H1 (cell line): Measurements from ENCODE around the gene SEZ6L. TPM values are rescaled to one million over a fixed set of nuclear protein-coding genes. Genes with fewer than 3 reads are reported as not detected.

Source experiments
- CTCF ChIA-PET: fragments of 300-600 bp; sonication (Branson Sonifier 250); formaldehyde crosslinking; loops from one replicate; lab custom pipeline; 2021; ENCODE audit not compliant: partially characterized antibody; lab: Charles Lee
- POLR2A ChIA-PET: fragments of 300-600 bp; sonication (Branson Sonifier 250); formaldehyde crosslinking; loops from one replicate; lab custom pipeline; 2021; ENCODE audit warnings: inconsistent platforms; ENCODE audit not compliant: partially characterized antibody; lab: Charles Lee
- DNase-seq, 2 experiments: peaks; one replicate each; pipeline versions ENCODE4 v3.0.0 to v3.0.0-alpha.2; 2010 to 2022; ENCODE audit warnings: low spot score in 2 of 2, low read depth in 1 of 2, mixed read lengths in 1 of 2
- FAIRE-seq: peaks from 2 replicates; lab custom pipeline; 2011; peaks lifted over from hg19 to GRCh38; lab: Jason Lieb, UNC
- H2AFZ ChIP-seq: 2 replicates; pipeline ENCODE4 v1.8.1; 2012; ENCODE audit warnings: low read length, inconsistent platforms
- H2AK5ac ChIP-seq: 2 replicates; pipeline ENCODE4 v1.6.1; 2013; ENCODE audit warnings: low read depth, low read length
- H2BK120ac ChIP-seq: replicated peaks from 2 replicates; pipeline ENCODE3; 2013; ENCODE audit warnings: low read depth, low read length, inconsistent platforms
- H2BK12ac ChIP-seq: 2 replicates; pipeline ENCODE4 v1.6.1; 2013; ENCODE audit warnings: low read depth, low read length
- H2BK15ac ChIP-seq: 2 replicates; pipeline ENCODE4 v1.6.1; 2013; ENCODE audit warnings: low read length
- H2BK20ac ChIP-seq: 2 replicates; pipeline ENCODE4 v1.6.1; 2013; ENCODE audit warnings: low read length
- H2BK5ac ChIP-seq: 2 replicates; pipeline ENCODE4 v1.6.1; 2013; ENCODE audit warnings: low read depth, low read length
- H3K14ac ChIP-seq: 2 replicates; pipeline ENCODE4 v1.6.1; 2013; ENCODE audit warnings: inconsistent platforms; ENCODE audit not compliant: insufficient read length
- H3K18ac ChIP-seq: 2 replicates; pipeline ENCODE4 v1.6.1; 2013; ENCODE audit warnings: low read length; ENCODE audit errors: extremely low read depth
- H3K23ac ChIP-seq: 2 replicates; pipeline ENCODE4 v1.6.1; 2013; ENCODE audit warnings: inconsistent platforms; ENCODE audit not compliant: insufficient read length
- H3K23me2 ChIP-seq: 2 replicates; pipeline ENCODE4 v1.6.1; 2013; ENCODE audit warnings: low read depth, low read length
- H3K27ac ChIP-seq: 2 replicates; pipeline ENCODE4 v1.6.1; 2011; ENCODE audit warnings: low read depth, low read length, inconsistent platforms
- H3K27me3 ChIP-seq, 4 experiments: replicated peaks in 1 of 4; 1 replicate in 1 of 4; 2 replicates in 3 of 4; pipeline versions ENCODE4 v1.6.1 to v1.8.1; 2011 to 2013; ENCODE audit warnings: low read length in 3 of 4, mild to moderate bottlenecking in 3 of 4, inconsistent platforms in 2 of 4, mixed read lengths in 2 of 4, moderate library complexity in 1 of 4; ENCODE audit not compliant: control insufficient read depth in 3 of 4, insufficient read depth in 3 of 4; ENCODE audit errors: extremely low read depth in 1 of 4
- H3K36me3 ChIP-seq, 4 experiments: 2 replicates each; pipeline versions ENCODE4 v1.6.1 to v1.8.1; 2011 to 2013; ENCODE audit warnings: mild to moderate bottlenecking in 4 of 4, low read length in 3 of 4, moderate library complexity in 2 of 4, control low read depth in 1 of 4, inconsistent platforms in 1 of 4; ENCODE audit not compliant: insufficient read depth in 4 of 4, control insufficient read depth in 2 of 4
- H3K4ac ChIP-seq: replicated peaks from 2 replicates; pipeline ENCODE3; 2013; ENCODE audit warnings: low read length, low read depth, mixed read lengths, inconsistent platforms; ENCODE audit not compliant: insufficient read length
- H3K4me1 ChIP-seq, 4 experiments: replicated peaks in 1 of 4; 1 replicate in 1 of 4; 2 replicates in 3 of 4; pipeline versions ENCODE4 v1.6.1 to v1.8.1; 2011 to 2013; ENCODE audit warnings: low read length in 3 of 4, inconsistent platforms in 2 of 4, mixed read lengths in 1 of 4; ENCODE audit not compliant: insufficient read depth in 4 of 4, control insufficient read depth in 3 of 4
- H3K4me2 ChIP-seq, 2 experiments: 2 replicates each; pipeline versions ENCODE4 v1.6.1 to v1.8.1; 2011 to 2013; ENCODE audit warnings: low read depth in 2 of 2, low read length in 2 of 2, control low read depth in 1 of 2, inconsistent platforms in 1 of 2, mild to moderate bottlenecking in 1 of 2; ENCODE audit not compliant: insufficient read depth in 1 of 2
- H3K4me3 ChIP-seq, 4 experiments: fragments of 200-600, 300-600 bp in 1 of 4; sonication (generic), shearing (Covaris generic), sonication (Bioruptor Twin) in 1 of 4; 2 replicates each; pipeline versions ENCODE4 v1.5.1 to v1.8.1; 2011 to 2016; ENCODE audit warnings: low read length in 4 of 4, low read depth in 3 of 4, control low read depth in 2 of 4, inconsistent platforms in 2 of 4, mild to moderate bottlenecking in 2 of 4, mixed read lengths in 1 of 4, moderate library complexity in 1 of 4; ENCODE audit not compliant: insufficient read depth in 2 of 4; ENCODE audit errors: extremely low read depth in 1 of 4
- H3K56ac ChIP-seq: replicated peaks from 2 replicates; pipeline ENCODE3; 2013; ENCODE audit warnings: low read depth, mild to moderate bottlenecking, mixed read lengths, low read length, inconsistent platforms; ENCODE audit not compliant: insufficient read length
- H3K79me1 ChIP-seq: 2 replicates; pipeline ENCODE4 v1.6.1; 2013; ENCODE audit warnings: low read depth, low read length, control low read depth
- H3K79me2 ChIP-seq, 2 experiments: 2 replicates each; pipeline versions ENCODE4 v1.6.1 to v1.8.1; 2012 to 2013; ENCODE audit warnings: low read length in 2 of 2, mild to moderate bottlenecking in 2 of 2, inconsistent platforms in 1 of 2; ENCODE audit not compliant: insufficient read depth in 2 of 2, control insufficient read depth in 1 of 2
- H3K9ac ChIP-seq, 4 experiments: replicated peaks in 1 of 4; 1 replicate in 1 of 4; 2 replicates in 3 of 4; pipeline versions ENCODE4 v1.6.1 to v1.8.1; 2011 to 2013; ENCODE audit warnings: low read depth in 3 of 4, low read length in 3 of 4, control low read depth in 2 of 4, mild to moderate bottlenecking in 2 of 4, moderate library complexity in 2 of 4, inconsistent platforms in 1 of 4; ENCODE audit errors: extremely low read depth in 1 of 4
- H3K9me3 ChIP-seq, 2 experiments: 2 replicates each; pipeline versions ENCODE4 v1.6.1 to v1.8.1; 2012 to 2013; ENCODE audit warnings: mild to moderate bottlenecking in 2 of 2, moderate library complexity in 2 of 2, control low read depth in 1 of 2, inconsistent platforms in 1 of 2, low read depth in 1 of 2, low read length in 1 of 2, mixed read lengths in 1 of 2; ENCODE audit not compliant: insufficient read depth in 2 of 2
- H4K20me1 ChIP-seq, 2 experiments: replicated peaks in 1 of 2; 2 replicates each; pipeline versions ENCODE3 to v1.8.1; 2011 to 2013; ENCODE audit warnings: inconsistent platforms in 2 of 2, low read length in 2 of 2, mild to moderate bottlenecking in 1 of 2; ENCODE audit not compliant: insufficient read depth in 2 of 2, control insufficient read depth in 1 of 2
- H4K5ac ChIP-seq: 2 replicates; pipeline ENCODE4 v1.6.1; 2013; ENCODE audit warnings: low read length, low read depth, mixed read lengths, inconsistent platforms; ENCODE audit not compliant: insufficient read length
- H4K8ac ChIP-seq: 2 replicates; pipeline ENCODE4 v1.8.0; 2013; ENCODE audit warnings: mild to moderate bottlenecking, moderate library complexity, low read length, inconsistent platforms; ENCODE audit not compliant: insufficient read depth; ENCODE audit errors: extremely low read depth
- H4K91ac ChIP-seq: replicated peaks from 2 replicates; pipeline ENCODE3; 2013; ENCODE audit warnings: low read length, mixed read lengths, inconsistent platforms; ENCODE audit not compliant: insufficient read length
- BRCA1 ChIP-seq: IDR thresholded peaks from 2 replicates; pipeline ENCODE4 v1.6.1; 2012; ENCODE audit warnings: low read depth, low read length, improper control_type of control experiment
- E2F6 ChIP-seq: IDR thresholded peaks from 2 replicates; pipeline ENCODE4 v1.6.1; 2012; ENCODE audit warnings: inconsistent platforms
- JUN ChIP-seq: IDR thresholded peaks from 2 replicates; pipeline ENCODE4 v1.6.1; 2011; ENCODE audit warnings: low read depth, mild to moderate bottlenecking, improper control_type of control experiment, low read length
- NANOG ChIP-seq: IDR thresholded peaks from 2 replicates; pipeline ENCODE4 v1.6.1; 2011; ENCODE audit warnings: low read length, low read depth, mild to moderate bottlenecking, inconsistent platforms; ENCODE audit not compliant: insufficient read depth, poor library complexity, severe bottlenecking
- NRF1 ChIP-seq: IDR thresholded peaks from 2 replicates; pipeline ENCODE4 v1.6.1; 2011; ENCODE audit warnings: mild to moderate bottlenecking, low read depth, low read length, improper control_type of control experiment
- PHF8 ChIP-seq: fragments of 200-600 bp; sonication (generic); conservative IDR thresholded peaks from 2 replicates; pipeline ENCODE4 v1.7.1; 2012; ENCODE audit warnings: low read depth, mild to moderate bottlenecking, inconsistent platforms, low read length, moderate library complexity
- POLR2A ChIP-seq, 2 experiments: IDR thresholded peaks; 1 replicate in 1 of 2; 2 replicates in 1 of 2; pipeline ENCODE4 v1.6.1; 2011; ENCODE audit warnings: low read depth in 2 of 2, low read length in 2 of 2, mild to moderate bottlenecking in 2 of 2; ENCODE audit errors: control extremely low read depth in 1 of 2
- SIRT6 ChIP-seq: IDR thresholded peaks from one replicate; pipeline ENCODE4 v1.7.1; 2012; ENCODE audit warnings: low read length, inconsistent platforms
- USF2 ChIP-seq: IDR thresholded peaks from 2 replicates; pipeline ENCODE4 v1.6.1; 2011; ENCODE audit warnings: low read length, improper control_type of control experiment
- YY1 ChIP-seq: IDR thresholded peaks from 2 replicates; pipeline ENCODE4 v1.6.1; 2011; ENCODE audit warnings: low read depth, mild to moderate bottlenecking, low read length
- ZNF274 ChIP-seq: IDR thresholded peaks from 2 replicates; pipeline ENCODE4 v1.7.0; 2012; ENCODE audit warnings: low read length, borderline replicate concordance; ENCODE audit errors: extremely low read depth
- WGBS, 2 experiments: shearing (Covaris generic) in 1 of 2; methylation state at CpG; one replicate each; pipeline versions ENCODE4 v1.1.6 to v1.1.7; 2013 to 2015; ENCODE audit warnings: low lambda C conversion rate in 2 of 2, mixed read lengths in 2 of 2, inconsistent platforms in 1 of 2, low coverage in 1 of 2, missing lambda C conversion rate in 1 of 2; ENCODE audit not compliant: insufficient replicate concordance in 2 of 2, insufficient coverage in 1 of 2, insufficient read length in 1 of 2; ENCODE audit errors: extremely low coverage in 1 of 2, missing lambda C conversion rate in 1 of 2; 5-methylcytosine and 5-hydroxymethylcytosine counted together
- polyA plus RNA-seq, 7 experiments: library from polyadenylated mRNA; depleted of rRNA in 3 of 7; stranded (reverse) in 5 of 7; unstranded in 2 of 7; fragments of >200 nt in 5 of 7; fragments of 200-250 nt in 2 of 7; gene quantifications; 1 replicate in 5 of 7; 2 replicates in 1 of 7; 4 replicates in 1 of 7; pipeline versions ENCODE4 v1.2.1 to v1.2.3, GENCODE V29; 2011 to 2013; ENCODE audit warnings: missing spikeins in 2 of 7, mixed read lengths in 2 of 7
- total RNA-seq: library from RNA; stranded (reverse); fragmentation: NEBNext Ultra II Directional; extraction: Animal tissue kit (Norgen Biotek cat#: 25700); gene quantifications from 2 replicates; pipeline ENCODE4 v1.2.1, GENCODE V29; 2021

Gene SEZ6L
- total and polyA plus RNA-seq, 2 of the 8 experiments (the other 6 are each of a cell fraction or from before 2014, with no cell fraction given) = 0.06 to 0.33 TPM

GRCh38 chr22:26298605-26299310 lies 129.5 kb downstream of the SEZ6L start:
- Histone ChIP-seq H4K91ac (no peak overlapping the region), H3K23me2 (no peaks in the 10 kb centered on the region), H2AK5ac (no peak overlapping the region), H2BK15ac (no peak overlapping the region; the same call in 1 of the 2 replicates), H3K23ac (no peak overlapping the region), H3K4ac (no peak overlapping the region), H4K8ac (peak overlapping the region; percentile 38; the same call in 1 of the 2 replicates), H3K56ac (no peak overlapping the region), H3K36me3 (no peaks in the 10 kb centered on the region), H3K4me3 (no peak overlapping the region), H3K79me2 (no peaks in the 10 kb centered on the region), H2AFZ (no peak overlapping the region), H2BK5ac (no peak overlapping the region), H3K27me3 (no peaks in the 10 kb centered on the region; a peak in 1 of 7 replicates), H3K4me2 (no peak overlapping the region), H4K5ac (no peak overlapping the region), H3K9me3 (no peaks in the 10 kb centered on the region), H2BK120ac (no peak overlapping the region), H3K18ac (no peak overlapping the region; the same call in 1 of the 2 replicates), H3K4me1 (peaks cover 7 to 13% (median 10%) of the 10 kb centered on the region in 4 experiments; a peak in 4 of 7 replicates), H3K79me1 (no peaks in the 10 kb centered on the region), H4K20me1 (no peaks in the 10 kb centered on the region), H3K14ac (no peak overlapping the region), H3K9ac (no peak overlapping the region), H2BK20ac (no peak overlapping the region), H2BK12ac (peak overlapping the region; percentile 68; the same call in 1 of the 2 replicates), H3K27ac (no peak overlapping the region)
- no peak for FAIRE-seq
- 78% methylated on average over 9 of the region's 9 CpGs; no CpG with 5 or more reads in 1 of the 2 experiments for WGBS, 2 experiments
- CTCF ChIA-PET = interaction anchor here (1.4 to 2.5 kb wide), 3 partner anchors 42 to 142 kb away, joined by 3 to 7 read pairs (median 3); no protein-coding TSS in a partner anchor
- no peak for DNase-seq
- POLR2A ChIA-PET = no interaction called here
- TF ChIP-seq YY1 (no peak), PHF8 (no peak), BRCA1 (no peak), NANOG (no peak), USF2 (no peak), ZNF274 (no peak), NRF1 (no peak), POLR2A (IDR thresholded peaks at IDR 0.05; ENCODE audit: control extremely low read depth in 1 of 2, low read depth in 2 of 2, low read length in 2 of 2) (no peak), E2F6 (no peak), JUN (no peak), SIRT6 (no peak)
